Lower lobe of right lung (tissue), 2 donors: Measurements from ENCODE around the gene FSD1. TPM values are rescaled to one million over a fixed set of nuclear protein-coding genes. Genes with fewer than 3 reads are reported as not detected.

Source experiments
- ATAC-seq, 2 donors: fragments of 200-7000 bp; cut with Tn5 transposase; one replicate each; pipeline ENCODE4 v1.9.1; 2020 to 2022; ENCODE audit warnings: mild to moderate bottlenecking in 2 of 2, moderate library complexity in 2 of 2
- DNase-seq: peaks from one replicate; pipeline ENCODE4 v3.0.0-alpha.2; 2020
- H3K27ac ChIP-seq: fragments of 200-600 bp; one replicate; pipeline ENCODE4 v1.8.0; 2022
- H3K27me3 ChIP-seq: fragments of 200-600 bp; one replicate; pipeline ENCODE4 v1.8.0; 2022; ENCODE audit warnings: low read depth
- H3K36me3 ChIP-seq: fragments of 200-600 bp; one replicate; pipeline ENCODE4 v1.8.0; 2022; ENCODE audit warnings: mild to moderate bottlenecking
- H3K4me1 ChIP-seq: fragments of 200-600 bp; one replicate; pipeline ENCODE4 v1.8.0; 2022
- H3K4me3 ChIP-seq: fragments of 200-600 bp; one replicate; pipeline ENCODE4 v1.8.0; 2022; ENCODE audit warnings: mild to moderate bottlenecking
- H3K9me3 ChIP-seq: fragments of 200-600 bp; one replicate; pipeline ENCODE4 v1.8.0; 2022
- CTCF ChIP-seq: fragments of 200-600 bp; IDR thresholded peaks from one replicate; pipeline ENCODE4 v1.8.0; 2022; ENCODE audit warnings: antibody characterized with exemption, mild to moderate bottlenecking
- intact Hi-C: fragments of 100-400 bp; cut with DNase I; formaldehyde crosslinking; loops from one replicate; pipeline ENCODE4 v1.11.0; 2022
- total RNA-seq: library from RNA; stranded (reverse); fragmentation: NEBNext Ultra II Directional; extraction: Animal tissue kit (Norgen Biotek cat#: 25700); gene quantifications from one replicate; pipeline ENCODE4 v1.2.1, GENCODE V29; 2021
- donor health status: DM: no; HTN: yes; CAD: no; lungs with severe emphysema.

The FSD1 gene
- total RNA-seq, 1 donor from 2014 or later = 0.62 TPM

GRCh38 chr19:4305257-4305612 lies 837 bp downstream of the FSD1 start:
- intact Hi-C loops = no loop called here
- ATAC-seq = no peak

GRCh38 chr19:4305659-4306058 lies 1.3 kb downstream of the FSD1 start:
- no peaks in the 10 kb centered on the region for H3K4me1 ChIP-seq
- no peak for TF ChIP-seq CTCF
- H3K4me3 ChIP-seq = no peak overlapping the region
- peaks cover 23% of the 10 kb centered on the region for H3K27me3 ChIP-seq
- DNase-seq (no peak), ATAC-seq (no peak)
- no peak overlapping the region for H3K27ac ChIP-seq
- H3K36me3 ChIP-seq = no peaks in the 10 kb centered on the region
- no peaks in the 10 kb centered on the region for H3K9me3 ChIP-seq
- intact Hi-C loops = no loop called here

More at GRCh38 chr19:4305257-4305612, 837 bp downstream of the FSD1 start:
- Histone ChIP-seq H3K9me3 (no peaks in the 10 kb centered on the region), H3K27me3 (peaks cover 23% of the 10 kb centered on the region), H3K4me3 (no peak overlapping the region), H3K4me1 (no peaks in the 10 kb centered on the region), H3K36me3 (no peaks in the 10 kb centered on the region), H3K27ac (no peak overlapping the region)
- DNase-seq = no peak
- no peak for TF ChIP-seq CTCF

- Histone ChIP-seq H3K36me3 (no peaks in the 10 kb centered on the region), H3K4me3 (no peak overlapping the region), H3K4me1 (no peaks in the 10 kb centered on the region), H3K9me3 (no peaks in the 10 kb centered on the region), H3K27ac (no peak overlapping the region), H3K27me3 (peaks cover 2% of the 10 kb centered on the region)
- ATAC-seq (peak; percentile 10 to 27), DNase-seq (no peak)
- no peak for TF ChIP-seq CTCF
- intact Hi-C loops = no loop called here
These were observed 6.1 kb downstream of the FSD1 start for GRCh38 chr19:4310247-4311121.

GRCh38 chr19:4313847-4314490 lies 9.6 kb downstream of the FSD1 start:
- Histone ChIP-seq H3K36me3 (no peaks in the 10 kb centered on the region), H3K9me3 (no peaks in the 10 kb centered on the region), H3K4me3 (peak overlapping the region; percentile 21), H3K27ac (no peak overlapping the region), H3K4me1 (no peaks in the 10 kb centered on the region), H3K27me3 (no peaks in the 10 kb centered on the region)
- no peak for DNase-seq
- intact Hi-C loops = no loop called here
- TF ChIP-seq CTCF = no peak
- ATAC-seq = no peak

GRCh38 chr19:4316956-4317355 lies 12.6 kb downstream of the FSD1 start:
- no peaks in the 10 kb centered on the region for H3K9me3 ChIP-seq
- H3K4me3 ChIP-seq = no peak overlapping the region
- H3K4me1 ChIP-seq = no peaks in the 10 kb centered on the region
- no peak overlapping the region for H3K27ac ChIP-seq
- ATAC-seq (no peak), DNase-seq (no peak)
- H3K36me3 ChIP-seq = no peaks in the 10 kb centered on the region
- TF ChIP-seq CTCF = no peak
- no peaks in the 10 kb centered on the region for H3K27me3 ChIP-seq
- intact Hi-C loops = no loop called here
